WTC11 (cell line): Measurements from ENCODE around the gene CBLB.

Source experiments
- CREM ChIP-seq: sonication (generic); formaldehyde crosslinking; IDR thresholded peaks from 2 replicates; pipeline ENCODE4 v1.8.1; 2022; ENCODE audit warnings: mild to moderate bottlenecking, missing genetic modification reagents, moderate library complexity
- CTCF ChIP-seq: fragments of 200-600 bp; IDR thresholded peaks from 2 replicates; pipeline ENCODE4 v1.8.0; 2022; ENCODE audit warnings: antibody characterized with exemption
- E2F4 ChIP-seq: sonication (generic); formaldehyde crosslinking; IDR thresholded peaks from 2 replicates; pipeline ENCODE4 v1.8.1; 2022; ENCODE audit warnings: low read depth, mild to moderate bottlenecking, moderate library complexity, missing genetic modification reagents, borderline replicate concordance
- ESRRA ChIP-seq: sonication (generic); formaldehyde crosslinking; IDR thresholded peaks from 2 replicates; pipeline ENCODE4 v1.8.1; 2022; ENCODE audit warnings: mild to moderate bottlenecking, missing genetic modification reagents, borderline replicate concordance
- FOXK1 ChIP-seq: sonication (generic); formaldehyde crosslinking; IDR thresholded peaks from 2 replicates; pipeline ENCODE4 v1.8.0; 2022; ENCODE audit warnings: mild to moderate bottlenecking, moderate library complexity, missing genetic modification reagents
- HMGXB4 ChIP-seq: sonication (generic); formaldehyde crosslinking; IDR thresholded peaks from 2 replicates; pipeline ENCODE4 v1.8.1; 2023; ENCODE audit warnings: mild to moderate bottlenecking, moderate library complexity, missing genetic modification reagents
- NR1H2 ChIP-seq: sonication (generic); formaldehyde crosslinking; IDR thresholded peaks from 2 replicates; pipeline ENCODE4 v1.9.0; 2021; ENCODE audit warnings: mild to moderate bottlenecking, moderate library complexity, missing genetic modification reagents
- ZNF232 ChIP-seq: sonication (generic); formaldehyde crosslinking; IDR thresholded peaks from 2 replicates; pipeline ENCODE4 v1.8.0; 2022; ENCODE audit warnings: mild to moderate bottlenecking, missing genetic modification reagents
- TF ChIP-seq, protein P1 (sequence below): fragments of 250-450 bp; sonication (Bioruptor Pico); IDR thresholded peaks from 2 replicates; pipeline ENCODE4 v1.8.0; 2021; ENCODE audit warnings: mild to moderate bottlenecking
- TF ChIP-seq, protein P2 (sequence below): sonication (generic); formaldehyde crosslinking; IDR thresholded peaks from 2 replicates; pipeline ENCODE4 v1.8.0; 2022; ENCODE audit warnings: missing genetic modification reagents

DNA sequence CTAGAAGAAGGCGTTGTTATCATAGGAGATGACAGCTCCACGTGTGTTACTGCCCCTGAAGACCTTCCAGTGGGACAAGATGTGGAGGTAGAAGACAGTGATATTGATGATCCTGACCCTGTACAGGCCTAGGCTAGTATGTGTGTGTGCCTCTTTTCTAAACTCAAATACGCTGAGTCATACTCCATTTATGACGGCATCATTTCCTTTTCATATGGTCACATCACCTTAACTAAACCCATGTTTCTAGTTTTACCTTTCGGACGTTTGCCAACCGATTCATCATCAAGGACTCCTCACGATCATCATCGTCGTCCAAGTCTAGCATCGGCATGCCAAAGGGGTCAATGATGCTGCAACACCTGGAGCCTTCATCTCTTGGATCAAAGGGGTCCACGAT lies 149.0 kb downstream of the CBLB start:
- TF ChIP-seq CTCF, result no peak
- TF ChIP-seq ZNF232, result no peak
- no peak for TF ChIP-seq ESRRA
- no peak for TF ChIP-seq CREM (CRISPR knock-in tag)
- no peak for TF ChIP-seq E2F4
- TF ChIP-seq, protein P1, sequence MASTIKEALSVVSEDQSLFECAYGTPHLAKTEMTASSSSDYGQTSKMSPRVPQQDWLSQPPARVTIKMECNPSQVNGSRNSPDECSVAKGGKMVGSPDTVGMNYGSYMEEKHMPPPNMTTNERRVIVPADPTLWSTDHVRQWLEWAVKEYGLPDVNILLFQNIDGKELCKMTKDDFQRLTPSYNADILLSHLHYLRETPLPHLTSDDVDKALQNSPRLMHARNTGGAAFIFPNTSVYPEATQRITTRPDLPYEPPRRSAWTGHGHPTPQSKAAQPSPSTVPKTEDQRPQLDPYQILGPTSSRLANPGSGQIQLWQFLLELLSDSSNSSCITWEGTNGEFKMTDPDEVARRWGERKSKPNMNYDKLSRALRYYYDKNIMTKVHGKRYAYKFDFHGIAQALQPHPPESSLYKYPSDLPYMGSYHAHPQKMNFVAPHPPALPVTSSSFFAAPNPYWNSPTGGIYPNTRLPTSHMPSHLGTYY (CRISPR knock-in tag), result no peak
- no peak for TF ChIP-seq HMGXB4
- TF ChIP-seq NR1H2 (CRISPR knock-in tag), result no peak
- TF ChIP-seq, protein P2, sequence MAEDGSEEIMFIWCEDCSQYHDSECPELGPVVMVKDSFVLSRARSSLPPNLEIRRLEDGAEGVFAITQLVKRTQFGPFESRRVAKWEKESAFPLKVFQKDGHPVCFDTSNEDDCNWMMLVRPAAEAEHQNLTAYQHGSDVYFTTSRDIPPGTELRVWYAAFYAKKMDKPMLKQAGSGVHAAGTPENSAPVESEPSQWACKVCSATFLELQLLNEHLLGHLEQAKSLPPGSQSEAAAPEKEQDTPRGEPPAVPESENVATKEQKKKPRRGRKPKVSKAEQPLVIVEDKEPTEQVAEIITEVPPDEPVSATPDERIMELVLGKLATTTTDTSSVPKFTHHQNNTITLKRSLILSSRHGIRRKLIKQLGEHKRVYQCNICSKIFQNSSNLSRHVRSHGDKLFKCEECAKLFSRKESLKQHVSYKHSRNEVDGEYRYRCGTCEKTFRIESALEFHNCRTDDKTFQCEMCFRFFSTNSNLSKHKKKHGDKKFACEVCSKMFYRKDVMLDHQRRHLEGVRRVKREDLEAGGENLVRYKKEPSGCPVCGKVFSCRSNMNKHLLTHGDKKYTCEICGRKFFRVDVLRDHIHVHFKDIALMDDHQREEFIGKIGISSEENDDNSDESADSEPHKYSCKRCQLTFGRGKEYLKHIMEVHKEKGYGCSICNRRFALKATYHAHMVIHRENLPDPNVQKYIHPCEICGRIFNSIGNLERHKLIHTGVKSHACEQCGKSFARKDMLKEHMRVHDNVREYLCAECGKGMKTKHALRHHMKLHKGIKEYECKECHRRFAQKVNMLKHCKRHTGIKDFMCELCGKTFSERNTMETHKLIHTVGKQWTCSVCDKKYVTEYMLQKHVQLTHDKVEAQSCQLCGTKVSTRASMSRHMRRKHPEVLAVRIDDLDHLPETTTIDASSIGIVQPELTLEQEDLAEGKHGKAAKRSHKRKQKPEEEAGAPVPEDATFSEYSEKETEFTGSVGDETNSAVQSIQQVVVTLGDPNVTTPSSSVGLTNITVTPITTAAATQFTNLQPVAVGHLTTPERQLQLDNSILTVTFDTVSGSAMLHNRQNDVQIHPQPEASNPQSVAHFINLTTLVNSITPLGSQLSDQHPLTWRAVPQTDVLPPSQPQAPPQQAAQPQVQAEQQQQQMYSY, result no peak
- TF ChIP-seq FOXK1 (CRISPR knock-in tag), result no peak
